HG03045 (cell line): ENCODE data around the gene MKLN1.
A peak's percentile ranks its signal among the peaks of the same experiment; 100 is the strongest.
"Not testable (repeated sequence)": the region's sequence is repeated elsewhere in the genome, so short reads cannot be mapped to it uniquely, and the experiment has no call there.

Experiments
- ATAC-seq: cut with Tn5 transposase; IDR thresholded peaks from one replicate; pipeline ENCODE4 v1.9.1; 2021; ENCODE audit warnings: mild to moderate bottlenecking, moderate library complexity; ENCODE audit not compliant: unreplicated experiment

MKLN1 gene

DNA sequence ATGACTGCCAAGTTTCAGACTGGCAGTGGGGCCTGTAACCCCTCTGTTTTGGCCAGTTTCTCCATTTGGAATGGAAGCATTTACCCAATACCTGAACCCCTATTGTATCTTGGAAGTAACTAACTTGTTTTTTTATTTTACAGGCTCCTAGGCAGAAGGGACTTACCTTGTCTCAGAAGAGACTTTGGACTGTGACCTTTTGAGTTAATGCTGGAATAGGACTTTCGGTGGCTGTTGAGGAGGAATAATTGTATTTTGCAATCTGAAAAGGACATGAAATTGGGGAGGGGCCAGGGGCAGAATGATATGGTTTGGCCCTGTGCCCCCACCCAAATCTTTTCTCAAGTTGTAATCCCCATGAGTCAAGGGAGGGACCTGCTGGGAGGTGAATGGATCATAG, 20.0 kb upstream of the MKLN1 start:
- ATAC-seq: no peak

DNA sequence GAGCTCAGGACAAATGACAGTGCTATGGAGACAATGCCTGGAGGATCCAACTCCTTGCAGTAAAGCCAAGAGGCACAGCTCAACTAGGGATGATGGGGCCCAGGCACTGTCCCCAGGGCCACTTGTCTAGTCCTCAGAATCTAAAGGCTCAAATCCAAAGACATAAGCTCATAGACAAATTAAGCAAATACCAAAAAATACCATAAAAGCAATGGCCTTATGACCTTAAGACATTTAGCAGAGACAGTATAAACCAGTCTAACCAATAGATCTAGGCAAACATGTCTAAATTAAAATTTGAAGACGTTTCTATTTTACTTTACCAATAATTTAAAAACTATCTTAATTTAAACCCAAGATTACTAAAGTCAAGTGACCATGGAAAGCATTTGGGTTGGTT, 14.8 kb upstream of the MKLN1 start:
- no peak for ATAC-seq

DNA sequence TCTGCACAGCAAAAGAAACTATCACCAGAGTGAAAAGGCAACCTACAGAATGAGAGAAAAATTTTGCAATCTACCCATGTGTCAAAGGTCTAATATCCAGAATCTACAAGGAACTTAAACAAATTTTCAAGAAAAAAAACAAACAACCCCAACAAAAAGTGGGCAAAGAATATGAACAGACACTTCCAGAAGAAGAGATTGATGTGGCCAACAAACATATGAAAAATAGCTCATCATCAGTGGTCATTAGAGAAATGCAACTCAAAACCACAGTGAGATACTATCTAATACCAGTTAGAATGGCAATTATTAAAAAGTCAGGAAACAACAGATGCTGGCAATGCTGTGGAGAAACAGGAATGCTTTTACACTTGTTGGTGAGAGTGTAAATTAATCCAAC, 7.1 kb upstream of the MKLN1 start:
- ATAC-seq: no peak

DNA sequence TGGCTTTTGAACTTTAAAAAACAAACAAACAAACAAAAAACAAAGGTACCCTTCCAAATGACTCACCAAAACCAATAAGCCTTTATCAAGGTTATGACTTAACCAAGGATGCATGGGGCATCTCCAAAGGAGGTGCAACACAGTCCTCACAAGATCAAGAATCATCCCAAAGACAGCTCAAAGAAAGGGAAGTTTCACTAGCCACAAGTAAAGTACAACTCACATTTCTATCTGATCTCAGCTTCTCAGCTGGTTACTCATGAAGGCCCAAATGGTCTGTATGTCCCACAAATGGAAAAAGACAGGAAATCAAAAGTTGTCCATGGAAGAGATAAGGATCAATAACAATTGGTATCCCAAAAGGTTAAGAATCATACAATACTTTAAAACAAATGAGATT, 6.0 kb upstream of the MKLN1 start:
- no peak for ATAC-seq

DNA sequence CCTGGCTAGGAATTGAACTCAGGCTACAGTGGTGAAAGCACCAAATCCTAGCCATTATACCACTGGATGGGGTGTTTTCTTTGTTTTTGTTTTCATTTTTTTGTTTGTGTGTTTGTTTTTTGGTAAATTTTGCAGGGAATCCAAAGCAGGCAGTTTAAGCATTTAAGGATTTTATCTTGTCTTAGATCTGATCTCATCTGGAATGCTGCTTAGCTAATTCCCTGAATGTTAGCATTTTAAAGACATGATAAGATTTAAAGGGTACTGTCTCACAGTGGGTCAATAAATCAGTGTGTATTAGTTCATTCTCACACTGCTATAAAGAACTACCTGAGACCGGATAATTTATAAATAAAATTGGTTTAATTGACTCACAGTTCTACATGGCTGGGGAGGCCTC, 5.6 kb upstream of the MKLN1 start:
- ATAC-seq: no peak

DNA sequence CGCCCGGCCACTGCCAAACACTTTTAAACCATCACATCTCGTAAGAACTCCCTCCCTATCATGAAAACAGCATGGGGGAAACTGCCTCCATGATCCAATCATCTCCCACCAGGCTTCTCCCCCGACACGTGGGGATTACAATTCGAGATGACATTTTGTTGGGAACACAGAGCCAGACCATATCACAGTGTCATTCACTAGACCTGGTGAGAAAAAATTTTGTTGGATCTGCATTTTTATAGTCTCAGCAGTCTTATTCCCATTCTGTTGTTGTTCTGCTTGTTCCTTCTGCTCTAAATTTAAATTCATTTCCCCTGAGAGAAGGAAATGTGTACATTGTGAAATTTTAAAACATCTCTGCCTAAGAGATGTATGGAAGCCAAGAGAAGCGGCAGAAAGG, 4.8 kb upstream of the MKLN1 start:
- no peak for ATAC-seq

DNA sequence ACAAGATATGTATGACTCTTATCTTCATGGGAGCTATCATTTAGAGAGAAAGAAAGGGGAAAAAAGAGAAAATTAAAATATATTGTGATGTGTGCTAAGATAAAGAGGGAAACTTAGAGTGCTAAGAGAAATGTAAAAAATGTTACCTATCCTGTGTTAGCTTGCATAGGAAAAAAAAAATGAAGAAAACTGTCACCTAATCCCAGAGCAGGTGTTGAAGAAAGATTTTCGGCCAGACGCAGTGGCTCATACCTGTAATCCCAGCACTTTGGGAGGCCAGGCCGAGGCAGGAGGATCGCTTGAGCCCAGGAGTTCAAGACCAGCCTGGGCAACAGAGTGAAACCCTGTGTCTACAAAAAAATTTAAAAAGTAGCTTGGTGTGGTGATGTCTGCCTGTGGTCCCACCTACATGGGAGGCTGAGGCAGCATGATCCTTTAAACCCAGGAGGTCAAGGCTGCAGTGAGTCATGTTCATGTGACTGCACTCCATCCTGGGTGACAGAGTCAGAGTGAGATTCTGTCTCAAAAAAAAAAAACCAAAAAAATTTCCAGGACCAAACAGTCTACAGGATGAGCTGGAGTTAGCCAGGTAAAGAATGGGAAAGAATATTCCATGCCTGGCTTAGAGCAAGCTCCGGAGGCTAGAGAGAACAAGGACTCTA, 2.4 kb upstream of the MKLN1 start:
- no peak for ATAC-seq

DNA sequence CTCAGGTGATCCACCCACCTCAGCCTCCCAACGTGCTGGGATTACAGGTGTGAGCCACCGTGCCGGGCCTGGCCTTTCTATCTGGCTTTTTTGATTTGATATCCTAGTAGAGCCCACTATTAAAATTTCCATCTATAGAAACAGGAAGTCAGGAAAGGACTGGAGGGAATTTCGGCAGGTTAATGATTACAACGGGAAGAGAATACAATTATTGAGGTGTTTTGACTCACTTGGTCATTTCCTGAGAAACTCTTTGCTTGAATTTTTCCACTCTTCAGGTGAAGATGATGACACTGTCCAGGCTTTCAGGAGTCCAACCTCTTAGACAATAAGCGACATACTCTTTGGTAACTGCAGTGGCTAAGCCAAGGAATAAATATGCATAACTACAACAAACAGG, 1.1 kb upstream of the MKLN1 start:
- ATAC-seq: no peak

DNA sequence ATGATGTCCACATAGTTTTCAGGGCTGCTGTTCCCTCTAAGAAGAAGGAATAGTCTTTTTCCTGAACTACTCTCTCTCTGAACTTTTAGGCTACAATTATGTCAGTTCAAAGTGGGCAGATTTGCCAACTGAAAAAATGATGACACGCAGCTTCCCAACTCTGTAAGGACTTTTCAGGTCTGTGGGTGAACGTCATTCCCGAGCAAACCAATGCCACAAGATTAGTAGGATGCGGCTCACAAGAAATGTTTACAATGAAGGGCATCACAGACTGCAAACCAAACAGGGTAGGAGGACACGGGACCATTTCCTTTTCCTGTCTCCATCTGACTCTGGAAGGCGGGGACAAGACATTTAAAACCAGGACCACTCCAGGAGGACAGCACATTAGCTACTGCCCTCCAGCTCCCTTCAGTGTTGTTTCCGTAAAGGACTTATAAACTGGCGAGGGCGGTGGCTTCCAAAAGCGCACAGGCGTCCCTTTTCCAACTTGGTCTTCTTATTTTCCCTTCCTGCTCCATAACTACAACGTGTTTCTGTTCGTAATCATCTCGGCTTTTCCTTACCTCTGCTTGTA, 539 bp upstream of the MKLN1 start:
- peak; percentile 9 for ATAC-seq

DNA sequence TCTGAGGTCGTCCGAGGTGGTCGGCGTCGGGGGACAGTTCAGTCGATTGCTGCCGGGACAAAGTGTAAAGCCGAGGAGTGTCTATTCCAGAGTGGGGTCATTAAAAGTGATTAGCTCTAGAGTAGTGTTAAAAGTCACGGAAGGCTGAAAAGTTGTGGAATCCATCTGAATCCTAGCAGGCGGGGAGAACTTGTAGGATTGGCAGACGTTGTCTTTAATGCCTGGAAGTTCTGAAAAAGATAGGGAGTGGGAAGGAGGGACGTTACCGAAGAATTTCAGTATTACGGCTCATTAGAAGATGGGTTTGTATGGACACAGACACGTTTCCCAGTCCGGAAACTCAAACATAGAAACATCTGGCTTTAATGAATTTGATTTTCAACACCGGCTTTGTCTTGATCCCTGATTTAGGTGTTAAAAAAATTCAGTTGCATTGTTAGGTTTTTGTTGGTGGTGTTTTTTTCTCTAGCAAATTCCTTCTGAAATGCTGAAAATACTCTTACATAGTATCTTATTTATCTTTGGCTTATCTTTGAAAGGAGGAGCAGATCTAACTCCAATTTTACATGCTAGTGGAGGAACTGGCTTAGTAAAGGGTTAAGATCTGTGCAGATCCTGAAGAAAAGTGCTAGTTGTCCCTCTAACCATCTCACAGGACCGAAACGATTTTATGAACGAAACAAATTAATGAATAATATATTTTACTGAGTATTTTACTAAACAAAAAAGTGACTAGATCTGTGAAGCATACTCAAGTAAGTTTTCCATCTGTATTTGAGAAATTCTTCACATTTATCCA, 900 bp downstream of the MKLN1 start:
- ATAC-seq: no peak

DNA sequence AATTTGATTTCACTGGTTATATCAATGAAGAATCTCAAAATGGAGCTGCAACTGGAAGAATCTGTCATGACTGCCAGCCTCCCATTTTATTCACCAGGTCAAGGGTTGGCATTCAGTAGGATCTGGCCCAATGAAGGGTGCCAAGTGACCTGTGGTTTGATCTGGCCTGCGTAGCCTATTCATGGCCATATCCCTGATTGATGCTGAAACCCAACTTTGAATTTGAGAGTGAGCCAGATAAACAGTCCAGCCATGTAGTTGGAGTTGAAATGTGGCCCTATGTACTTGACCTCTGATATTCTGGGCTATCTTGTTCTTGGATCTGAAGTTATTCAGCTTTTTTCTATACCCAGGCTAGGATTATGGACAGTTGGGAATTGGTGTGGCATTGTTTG, 1.5 kb downstream of the MKLN1 start:
- ATAC-seq: no peak

DNA sequence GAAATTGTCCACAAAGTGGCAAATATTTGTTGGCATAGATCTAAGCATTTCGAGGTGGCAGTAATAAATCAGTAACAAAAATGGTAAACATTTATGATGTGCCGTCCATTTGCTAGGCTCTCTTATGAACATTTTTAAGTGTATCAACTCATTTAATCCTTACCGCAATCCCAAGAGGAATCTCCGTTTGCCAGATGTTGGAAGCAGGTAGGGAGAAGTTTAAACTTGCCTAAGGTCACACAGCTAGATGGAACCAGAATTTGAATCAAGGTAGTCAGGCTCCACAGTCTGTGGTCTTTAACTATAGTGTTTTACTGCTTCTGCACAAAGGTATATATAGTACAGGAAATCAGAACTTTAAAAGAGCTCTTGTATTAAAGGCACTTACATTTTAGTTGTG, 2.6 kb downstream of the MKLN1 start:
- no peak for ATAC-seq

DNA sequence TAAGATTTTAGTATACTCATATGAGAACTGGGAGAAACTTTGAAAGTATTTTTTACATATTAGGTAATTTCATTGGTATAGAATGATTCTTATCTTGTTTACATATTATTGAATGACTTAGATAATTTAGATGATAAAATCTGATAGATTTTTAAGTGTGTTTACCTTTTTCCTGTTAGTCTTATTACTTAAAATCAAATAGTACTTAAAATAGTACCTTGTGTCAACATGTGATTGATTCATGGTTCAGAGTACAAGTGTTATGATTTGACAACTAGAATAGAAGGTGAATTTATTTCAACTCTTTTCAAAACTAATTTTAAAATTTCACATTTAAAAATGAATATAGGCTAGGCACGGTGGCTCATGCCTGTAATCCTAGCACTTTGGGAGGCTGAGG, 4.1 kb downstream of the MKLN1 start:
- ATAC-seq: no peak

DNA sequence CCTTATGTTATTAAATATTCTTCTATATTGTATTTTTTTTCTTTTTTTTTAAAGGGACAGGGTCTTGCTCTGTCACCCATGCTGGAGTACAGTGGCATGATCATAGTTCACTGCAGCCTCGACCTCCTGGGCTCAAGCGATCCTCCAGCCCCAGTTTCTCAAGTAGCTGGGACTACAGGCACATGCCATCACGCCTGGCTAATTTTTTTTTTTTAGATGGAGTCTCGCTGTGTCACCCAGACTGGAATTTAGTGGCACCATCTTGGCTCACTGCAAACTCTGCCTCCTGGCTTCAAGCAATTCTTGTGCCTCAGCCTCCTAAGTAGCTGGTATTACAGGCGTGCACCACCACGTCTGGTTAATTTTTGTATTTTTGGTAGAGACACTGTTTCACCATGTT, 5.1 kb downstream of the MKLN1 start:
- ATAC-seq: not testable (repeated sequence)

DNA sequence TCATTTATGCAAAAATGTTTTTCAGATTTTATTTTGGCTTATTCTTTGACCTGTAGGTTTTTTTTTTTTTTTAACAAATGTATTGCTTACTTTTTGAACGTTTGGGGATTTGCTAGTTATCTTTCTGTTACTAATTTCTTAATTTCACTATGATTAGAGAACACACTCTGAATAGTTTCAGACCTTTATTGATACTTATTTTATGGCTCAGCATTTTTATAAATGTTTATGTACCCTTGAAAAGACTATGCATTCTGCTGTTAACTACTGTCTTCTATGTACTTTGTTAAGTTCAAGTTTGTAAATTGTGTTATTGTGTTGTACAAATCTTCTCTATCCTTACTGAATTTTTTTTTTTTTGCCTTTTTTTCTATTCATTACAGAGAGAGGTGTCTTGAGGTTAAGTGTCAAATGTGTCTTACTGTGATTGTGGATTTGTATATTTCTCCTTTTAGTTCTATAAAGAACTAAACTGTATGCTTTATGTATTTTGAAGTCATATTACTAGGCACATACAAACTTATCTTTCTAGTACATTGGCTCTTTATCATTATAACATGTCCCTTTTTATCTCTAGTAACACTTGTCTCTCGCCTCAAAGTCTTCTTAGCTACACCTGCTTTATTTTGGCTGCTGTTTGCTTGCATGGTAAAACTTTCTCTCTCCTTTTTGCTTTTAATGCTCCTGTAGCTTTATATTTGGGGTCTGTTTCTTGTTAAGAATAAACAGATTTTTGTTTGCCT, 8.1 kb downstream of the MKLN1 start:
- no peak for ATAC-seq

DNA sequence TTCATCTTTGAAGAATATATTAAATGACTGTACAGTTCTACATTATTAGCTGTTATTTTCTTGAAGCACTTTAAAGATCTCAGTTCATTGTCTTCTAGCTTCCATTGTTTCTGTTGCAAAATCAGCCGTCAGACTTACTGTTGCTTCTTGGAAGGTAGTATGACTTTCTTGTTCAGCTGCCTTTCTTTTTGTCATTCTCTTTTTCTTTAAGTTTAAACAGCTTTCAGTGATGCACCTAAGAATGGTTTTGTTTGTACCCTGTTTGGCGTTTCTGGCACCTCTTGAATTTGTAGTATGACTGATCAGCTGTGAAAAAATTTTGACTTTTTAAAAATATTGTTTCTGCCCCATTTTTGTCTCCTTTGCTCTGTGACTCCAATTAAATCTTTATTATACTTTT, 9.3 kb downstream of the MKLN1 start:
- no peak for ATAC-seq

DNA sequence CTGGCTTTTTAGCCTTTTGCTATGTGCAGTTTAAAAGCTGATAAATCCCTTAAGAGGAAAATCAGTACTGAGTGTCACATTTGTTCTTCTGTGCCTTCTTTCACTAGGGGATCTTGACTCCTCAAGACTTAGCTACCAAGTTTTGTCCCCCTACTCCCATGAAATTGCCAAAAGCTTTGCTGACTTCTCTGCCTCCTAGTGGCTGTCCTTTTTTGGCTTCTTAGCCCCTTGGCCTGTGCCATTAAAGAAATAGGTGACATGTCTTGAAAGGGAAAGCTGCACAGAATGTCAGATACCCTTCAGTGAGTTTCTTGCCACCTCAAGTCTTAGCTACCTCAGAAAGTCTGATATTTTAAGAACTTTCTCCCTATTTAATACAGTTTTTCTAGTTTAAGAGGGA, 10.5 kb downstream of the MKLN1 start:
- no peak for ATAC-seq

DNA sequence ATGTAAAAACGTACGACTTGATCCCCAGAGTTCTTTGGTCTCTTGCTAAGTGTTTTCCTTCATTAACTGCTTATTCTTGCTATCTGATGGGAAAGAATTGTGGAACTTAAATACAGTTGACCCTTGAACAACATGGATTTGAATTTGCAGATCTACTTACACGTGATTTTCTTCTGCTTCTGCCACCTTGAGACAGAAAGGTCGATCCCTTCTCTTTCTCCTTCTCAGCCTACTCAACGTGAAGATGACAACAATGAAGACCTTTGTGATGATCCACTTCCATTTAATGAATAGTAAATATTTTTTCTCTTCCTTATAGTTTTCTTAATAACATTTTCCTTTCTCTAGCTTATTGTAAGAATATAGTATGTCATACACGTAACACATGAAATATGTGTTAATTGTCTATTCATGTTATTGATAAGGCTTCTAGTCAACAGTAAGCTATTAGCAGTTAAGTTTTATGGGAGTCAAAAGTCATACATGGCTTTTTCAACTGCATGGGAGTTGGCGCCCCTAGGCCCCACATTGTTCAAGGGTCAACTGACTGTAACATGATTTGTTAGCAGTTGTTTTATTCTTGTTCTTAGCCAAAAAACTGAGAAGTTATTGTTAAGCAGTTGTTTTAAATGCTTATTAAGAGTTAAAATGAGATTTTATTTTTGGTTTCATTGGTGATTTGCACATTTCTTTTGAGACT, 11.2 kb downstream of the MKLN1 start:
- no peak for ATAC-seq

DNA sequence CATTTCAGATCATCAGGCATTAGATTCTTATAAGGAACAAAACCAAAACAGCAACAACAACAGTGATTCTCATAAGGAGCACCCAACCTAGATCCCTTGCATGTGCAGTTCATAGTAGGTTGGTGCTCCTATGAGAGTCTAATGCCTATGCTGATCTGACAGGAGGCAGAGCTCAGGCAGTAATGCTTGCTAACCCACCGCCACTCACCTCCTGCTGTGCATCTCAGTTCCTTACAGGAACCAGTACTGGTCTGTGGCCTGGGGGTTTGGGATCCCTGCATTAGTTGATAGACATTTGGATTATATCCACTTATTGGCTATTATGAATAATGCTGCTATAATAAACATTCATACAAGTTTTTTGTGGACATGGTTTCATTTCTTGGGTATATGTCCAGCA, 14.0 kb downstream of the MKLN1 start:
- ATAC-seq: no peak

DNA sequence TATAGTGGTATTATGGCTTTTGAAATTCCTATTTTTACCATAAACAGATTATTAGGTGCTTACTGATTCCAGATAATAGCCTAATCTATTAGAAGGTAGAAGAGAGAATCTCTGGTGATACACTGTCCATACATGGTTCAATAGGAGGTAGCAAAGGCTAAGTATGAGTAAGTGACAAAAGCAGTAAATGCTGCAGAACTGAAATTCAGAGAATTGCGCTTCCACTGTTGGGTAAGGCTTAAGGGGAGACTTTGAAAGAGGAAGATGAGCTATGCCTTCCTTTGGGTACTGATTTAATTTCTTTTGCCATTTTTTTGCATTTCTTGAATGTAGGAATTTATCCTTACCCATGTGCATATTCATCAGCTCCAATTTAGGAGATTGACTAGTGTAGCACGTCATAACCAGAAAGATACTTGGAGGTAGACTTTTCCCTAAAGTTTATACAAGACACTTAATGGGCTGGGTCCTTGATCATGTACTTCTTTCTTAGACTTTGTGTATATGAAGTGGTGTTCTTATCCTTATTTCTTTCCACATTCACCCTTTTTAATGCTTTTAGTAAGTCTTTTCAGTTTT, 15.3 kb downstream of the MKLN1 start:
- no peak for ATAC-seq
